H1 (cell line): ENCODE measurements around the gene MRPS14. TPM values are rescaled to one million over a fixed set of nuclear protein-coding genes. Genes with fewer than 3 reads are reported as not detected.

Experiments
- ASH2L ChIP-seq: fragments of 200-600, 300-600 bp; sonication (generic); IDR thresholded peaks from one replicate; pipeline ENCODE4 v1.7.1; 2017; ENCODE audit warnings: low read length
- EP300 ChIP-seq, 2 experiments: IDR thresholded peaks; 1 replicate in 1 of 2; 2 replicates in 1 of 2; pipeline ENCODE4 v1.6.1; 2011 to 2012; ENCODE audit warnings: low read depth in 2 of 2, low read length in 2 of 2, mild to moderate bottlenecking in 2 of 2, borderline replicate concordance in 1 of 2, inconsistent platforms in 1 of 2, moderate library complexity in 1 of 2
- PHF8 ChIP-seq: fragments of 200-600 bp; sonication (generic); conservative IDR thresholded peaks from 2 replicates; pipeline ENCODE4 v1.7.1; 2012; ENCODE audit warnings: low read depth, mild to moderate bottlenecking, inconsistent platforms, low read length, moderate library complexity
- POLR2AphosphoS5 ChIP-seq: IDR thresholded peaks from 2 replicates; pipeline ENCODE4 v1.6.1; 2011; ENCODE audit warnings: low read depth, low read length
- RNF2 ChIP-seq: fragments of 200-900, 300-1000 bp; sonication (generic); IDR thresholded peaks from 2 replicates; pipeline ENCODE4 v1.7.1; 2016; ENCODE audit warnings: borderline replicate concordance, low read depth, mild to moderate bottlenecking, antibody characterized with exemption, low read length; ENCODE audit not compliant: poor library complexity, severe bottlenecking; ENCODE audit errors: missing control alignments
- polyA plus RNA-seq, 7 experiments: library from polyadenylated mRNA; depleted of rRNA in 3 of 7; stranded (reverse) in 5 of 7; unstranded in 2 of 7; fragments of >200 nt in 5 of 7; fragments of 200-250 nt in 2 of 7; gene quantifications; 1 replicate in 5 of 7; 2 replicates in 1 of 7; 4 replicates in 1 of 7; pipeline versions ENCODE4 v1.2.1 to v1.2.3, GENCODE V29; 2011 to 2013; ENCODE audit warnings: missing spikeins in 2 of 7, mixed read lengths in 2 of 7
- total RNA-seq: library from RNA; stranded (reverse); fragmentation: NEBNext Ultra II Directional; extraction: Animal tissue kit (Norgen Biotek cat#: 25700); gene quantifications from 2 replicates; pipeline ENCODE4 v1.2.1, GENCODE V29; 2021

The MRPS14 gene
- total and polyA plus RNA-seq, 2 of the 8 experiments (the other 6 are each of a cell fraction or from before 2014, with no cell fraction given) = 27.5 to 38.7 TPM

GRCh38 chr1:175067362-175068106, 44.3 kb upstream of the MRPS14 start, which contains the start of gene TNN (continued):
- no peak for TF ChIP-seq RNF2
- TF ChIP-seq PHF8 = no peak
- no peak for TF ChIP-seq POLR2AphosphoS5
- TF ChIP-seq ASH2L = no peak
- TF ChIP-seq EP300 (IDR thresholded peaks at IDR 0.05; ENCODE audit: borderline replicate concordance in 1 of 2, low read depth in 2 of 2, low read length in 2 of 2) = no peak
